ENCODE measurements around the gene CREM. TPM values are rescaled to one million over a fixed set of nuclear protein-coding genes. Genes with fewer than 3 reads are reported as not detected.

CREM gene
- total RNA-seq, 2 donors from 2014 or later: 34.1 to 53.4 TPM

DNA sequence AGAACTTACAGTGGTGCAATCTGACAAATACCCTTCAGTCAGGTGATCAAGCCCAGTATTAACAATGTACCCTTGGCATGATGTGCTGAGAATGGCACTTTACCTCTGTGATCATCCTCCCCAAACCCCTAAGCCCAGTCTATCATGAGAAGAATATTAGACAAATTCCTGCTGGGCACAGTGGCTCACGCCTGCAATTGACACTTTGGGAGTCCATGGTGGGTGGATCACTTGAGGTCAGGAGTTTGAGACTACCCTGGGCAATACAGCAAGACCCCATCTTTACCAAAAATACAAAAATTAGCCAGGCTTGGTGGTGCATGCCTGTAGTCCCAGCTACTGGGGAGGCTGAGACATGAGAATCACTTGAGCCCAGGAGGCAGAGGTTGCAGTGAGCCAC, 29.1 kb upstream of the CREM start:
- no peak overlapping the region for H3K27ac ChIP-seq
- no peak for DNase-seq (ENCODE audit: low spot score)
- ATAC-seq (ENCODE audit: insufficient number of reproducible peaks, low FRiP score, low read depth): no peak
- no peaks in the 10 kb centered on the region for H3K9me3 ChIP-seq
- no peak overlapping the region for H3K4me3 ChIP-seq
- TF ChIP-seq CTCF (IDR thresholded peaks at IDR 0.05): no peak
- no peaks in the 10 kb centered on the region for H3K4me1 ChIP-seq (ENCODE audit: control insufficient read depth in 1 of 2, low read depth in 2 of 2)
- H3K36me3 ChIP-seq: no peaks in the 10 kb centered on the region
- no peaks in the 10 kb centered on the region for H3K27me3 ChIP-seq (replicated peaks; ENCODE audit: insufficient read depth)

DNA sequence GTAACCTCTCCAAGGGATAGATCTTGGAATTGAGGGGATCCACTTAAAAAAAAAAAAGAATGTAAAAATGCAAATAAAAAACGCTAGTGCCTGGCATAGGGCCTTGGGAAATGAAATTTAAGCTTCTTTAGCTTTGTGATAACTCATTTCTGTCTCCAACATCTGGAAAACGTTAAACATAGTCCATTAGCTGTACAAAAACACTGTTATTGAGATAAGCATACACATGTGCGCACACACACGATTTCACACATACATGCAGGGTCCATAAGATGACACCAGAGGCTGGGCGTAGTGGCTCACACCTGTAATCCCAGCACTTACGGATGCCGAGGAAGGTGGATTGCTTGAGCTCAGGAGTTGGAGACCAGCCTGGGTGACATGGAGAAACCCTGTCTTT, 22.8 kb upstream of the CREM start:
- H3K27ac ChIP-seq: no peak overlapping the region
- no peaks in the 10 kb centered on the region for H3K27me3 ChIP-seq (replicated peaks; ENCODE audit: insufficient read depth)
- H3K9me3 ChIP-seq: no peaks in the 10 kb centered on the region
- H3K4me1 ChIP-seq (ENCODE audit: control insufficient read depth in 1 of 2, low read depth in 2 of 2): no peaks in the 10 kb centered on the region
- ATAC-seq (ENCODE audit: insufficient number of reproducible peaks, low FRiP score, low read depth) (no peak), DNase-seq (ENCODE audit: low spot score) (no peak)
- no peak overlapping the region for H3K4me3 ChIP-seq
- no peaks in the 10 kb centered on the region for H3K36me3 ChIP-seq
- no peak for TF ChIP-seq CTCF (IDR thresholded peaks at IDR 0.05)

GRCh38 chr10:35112571-35112970, 14.1 kb upstream of the CREM start:
- Histone ChIP-seq H3K4me3 (no peak overlapping the region), H3K4me1 (ENCODE audit: control insufficient read depth in 1 of 2, low read depth in 2 of 2) (peaks cover 0 to 7% of the 10 kb centered on the region in 2 donors), H3K9me3 (no peaks in the 10 kb centered on the region), H3K27me3 (replicated peaks; ENCODE audit: insufficient read depth) (no peaks in the 10 kb centered on the region), H3K36me3 (no peaks in the 10 kb centered on the region), H3K27ac (no peak overlapping the region)
- DNase-seq (ENCODE audit: low spot score): no peak
- TF ChIP-seq CTCF (IDR thresholded peaks at IDR 0.05): no peak
- ATAC-seq (ENCODE audit: insufficient number of reproducible peaks, low FRiP score, low read depth): no peak

DNA sequence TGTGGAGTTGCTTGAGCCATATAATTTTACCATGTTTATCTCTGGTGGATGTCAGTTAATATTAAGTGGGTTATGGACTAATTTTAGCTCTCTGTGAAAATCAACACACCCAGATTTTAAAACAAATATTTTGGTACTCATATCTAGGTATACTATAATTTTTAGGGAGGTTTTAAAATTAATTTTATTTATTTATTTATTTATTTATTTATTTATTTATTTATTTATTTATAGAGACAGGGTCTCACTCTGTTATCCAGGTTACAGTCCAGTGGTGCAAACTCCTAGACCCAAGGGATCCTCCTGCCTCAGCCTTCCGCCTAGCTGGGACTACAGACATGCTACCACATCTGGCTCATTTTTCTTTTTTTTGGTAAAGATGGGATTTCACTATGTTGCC, 7.3 kb upstream of the CREM start:
- ATAC-seq (ENCODE audit: insufficient number of reproducible peaks, low FRiP score, low read depth) (no peak), DNase-seq (ENCODE audit: low spot score) (no peak)
- no peaks in the 10 kb centered on the region for H3K36me3 ChIP-seq
- H3K4me3 ChIP-seq: no peak overlapping the region
- no peaks in the 10 kb centered on the region for H3K9me3 ChIP-seq
- no peak for TF ChIP-seq CTCF (IDR thresholded peaks at IDR 0.05)
- H3K27me3 ChIP-seq (replicated peaks; ENCODE audit: insufficient read depth): no peaks in the 10 kb centered on the region
- peaks cover 0 to 10% of the 10 kb centered on the region in 2 donors for H3K4me1 ChIP-seq (ENCODE audit: control insufficient read depth in 1 of 2, low read depth in 2 of 2)
- no peak overlapping the region for H3K27ac ChIP-seq

DNA sequence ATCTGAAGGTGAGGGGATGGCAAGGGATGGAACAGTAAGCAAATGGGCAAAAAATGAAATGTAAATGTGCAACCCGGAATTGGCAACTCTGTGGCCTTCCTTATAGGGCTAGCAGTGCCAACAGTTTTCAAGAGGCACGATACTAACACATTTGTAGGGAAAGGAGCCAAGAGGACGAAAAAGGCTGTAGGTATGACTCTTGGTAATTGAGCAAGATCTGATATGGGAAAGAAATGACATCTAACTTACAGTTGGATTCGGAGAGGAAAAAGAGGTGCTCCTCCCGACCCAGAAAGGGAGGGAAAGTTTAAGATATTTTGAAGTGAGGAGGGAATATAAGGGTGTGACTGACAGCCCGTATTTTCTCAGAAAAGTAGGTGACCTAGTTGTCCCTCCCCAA, 2.1 kb upstream of the CREM start:
- DNase-seq (ENCODE audit: low spot score): no peak
- H3K36me3 ChIP-seq: no peaks in the 10 kb centered on the region
- H3K4me3 ChIP-seq: no peak overlapping the region
- H3K4me1 ChIP-seq (ENCODE audit: control insufficient read depth in 1 of 2, low read depth in 2 of 2): peaks cover 0 to 14% of the 10 kb centered on the region in 2 donors
- no peaks in the 10 kb centered on the region for H3K9me3 ChIP-seq
- H3K27me3 ChIP-seq (replicated peaks; ENCODE audit: insufficient read depth): no peaks in the 10 kb centered on the region
- no peak for ATAC-seq (ENCODE audit: insufficient number of reproducible peaks, low FRiP score, low read depth)
- no peak for TF ChIP-seq CTCF (IDR thresholded peaks at IDR 0.05)
- no peak overlapping the region for H3K27ac ChIP-seq

Measured in thoracic aorta (tissue), 2 donors.